Measurements from ENCODE around the gene ARL2BP. TPM values are rescaled to one million over a fixed set of nuclear protein-coding genes. Genes with fewer than 3 reads are reported as not detected.
A peak's percentile ranks its signal among the peaks of the same experiment; 100 is the strongest.
"Not testable (repeated sequence)": the region's sequence is repeated elsewhere in the genome, so short reads cannot be mapped to it uniquely, and the experiment has no call there.

The ARL2BP gene
- total RNA-seq, 1 experiment from 2014 or later, result 47.6 TPM

DNA sequence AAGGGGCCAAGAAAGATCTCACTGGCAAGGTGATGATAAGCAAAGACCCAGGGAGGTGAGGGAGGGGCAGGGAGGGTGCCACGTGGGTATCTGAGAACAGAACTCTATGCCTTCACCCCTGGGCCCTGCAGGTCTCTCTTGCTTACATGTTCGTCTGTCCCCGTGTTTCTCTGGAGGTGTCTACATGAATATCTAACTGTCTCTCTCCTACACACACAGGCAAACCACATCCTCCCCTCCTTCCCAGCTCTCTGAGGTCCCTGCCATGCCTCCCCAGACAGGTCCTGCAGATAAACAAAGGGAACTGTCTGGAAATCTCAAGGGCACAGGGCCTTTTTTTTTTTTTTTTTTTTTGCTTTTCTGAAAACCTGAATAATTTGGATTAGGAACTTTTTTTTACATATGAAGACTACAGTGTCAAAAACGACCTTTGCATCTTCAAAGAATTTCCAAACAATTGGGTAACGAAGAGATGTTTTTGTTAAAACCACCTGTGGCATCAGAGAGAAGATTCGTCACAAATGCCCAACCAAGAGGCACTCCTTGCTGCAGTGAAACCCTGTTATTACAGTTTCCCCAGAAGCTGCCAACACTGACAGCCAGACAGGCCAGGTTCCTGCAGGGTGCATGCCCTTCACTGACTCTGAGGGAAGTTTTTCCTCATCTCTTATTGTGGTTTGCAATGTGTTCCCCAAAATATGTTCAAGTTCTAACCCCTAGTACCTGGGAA lies 21.6 kb downstream of the ARL2BP start:
- no peak overlapping the region for H3K4me3 Mint-ChIP-seq (ENCODE audit: unreplicated experiment)
- no peaks in the 10 kb centered on the region for H3K9me3 ChIP-seq
- H3K27me3 Mint-ChIP-seq (ENCODE audit: insufficient read depth, unreplicated experiment), result no peaks in the 10 kb centered on the region
- BruUV-seq (replicated peaks), result no TSS peak
- H3K4me1 ChIP-seq, result peaks cover 18% of the 10 kb centered on the region
- H3K9me3 Mint-ChIP-seq (ENCODE audit: unreplicated experiment), result no peaks in the 10 kb centered on the region
- TF ChIP-seq, protein P1, sequence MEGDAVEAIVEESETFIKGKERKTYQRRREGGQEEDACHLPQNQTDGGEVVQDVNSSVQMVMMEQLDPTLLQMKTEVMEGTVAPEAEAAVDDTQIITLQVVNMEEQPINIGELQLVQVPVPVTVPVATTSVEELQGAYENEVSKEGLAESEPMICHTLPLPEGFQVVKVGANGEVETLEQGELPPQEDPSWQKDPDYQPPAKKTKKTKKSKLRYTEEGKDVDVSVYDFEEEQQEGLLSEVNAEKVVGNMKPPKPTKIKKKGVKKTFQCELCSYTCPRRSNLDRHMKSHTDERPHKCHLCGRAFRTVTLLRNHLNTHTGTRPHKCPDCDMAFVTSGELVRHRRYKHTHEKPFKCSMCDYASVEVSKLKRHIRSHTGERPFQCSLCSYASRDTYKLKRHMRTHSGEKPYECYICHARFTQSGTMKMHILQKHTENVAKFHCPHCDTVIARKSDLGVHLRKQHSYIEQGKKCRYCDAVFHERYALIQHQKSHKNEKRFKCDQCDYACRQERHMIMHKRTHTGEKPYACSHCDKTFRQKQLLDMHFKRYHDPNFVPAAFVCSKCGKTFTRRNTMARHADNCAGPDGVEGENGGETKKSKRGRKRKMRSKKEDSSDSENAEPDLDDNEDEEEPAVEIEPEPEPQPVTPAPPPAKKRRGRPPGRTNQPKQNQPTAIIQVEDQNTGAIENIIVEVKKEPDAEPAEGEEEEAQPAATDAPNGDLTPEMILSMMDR (IDR thresholded peaks at IDR 0.05; ENCODE audit: insufficient read depth in 1 of 2, low read depth in 1 of 2, low read length in 1 of 2, severe bottlenecking in 1 of 2, unreplicated experiment in 1 of 2), result no peak
- H3K27me3 ChIP-seq (replicated peaks; ENCODE audit: control insufficient read depth, insufficient read depth, low read length), result no peaks in the 10 kb centered on the region
- no peak for DNase-seq
- CTCF ChIA-PET, result no interaction called here
- H3K36me3 Mint-ChIP-seq (ENCODE audit: insufficient read depth, unreplicated experiment), result no peaks in the 10 kb centered on the region
- H3K4me3 ChIP-seq (ENCODE audit: low read depth, low read length), result no peak overlapping the region
- no peak overlapping the region for H3K27ac Mint-ChIP-seq (ENCODE audit: unreplicated experiment)
- H3K36me3 ChIP-seq (ENCODE audit: control insufficient read depth, insufficient read depth, low read length), result 0 out of 2 replicates have a peak, but pooled peaks cover 2% of the 10 kb centered on the region
- H3K4me1 Mint-ChIP-seq (ENCODE audit: low read depth, unreplicated experiment), result peaks cover 7% of the 10 kb centered on the region
- intact Hi-C loops (cut with micrococcal nuclease; ENCODE audit: unreplicated experiment), result no loop called here
- POLR2A ChIA-PET, result no interaction called here

DNA sequence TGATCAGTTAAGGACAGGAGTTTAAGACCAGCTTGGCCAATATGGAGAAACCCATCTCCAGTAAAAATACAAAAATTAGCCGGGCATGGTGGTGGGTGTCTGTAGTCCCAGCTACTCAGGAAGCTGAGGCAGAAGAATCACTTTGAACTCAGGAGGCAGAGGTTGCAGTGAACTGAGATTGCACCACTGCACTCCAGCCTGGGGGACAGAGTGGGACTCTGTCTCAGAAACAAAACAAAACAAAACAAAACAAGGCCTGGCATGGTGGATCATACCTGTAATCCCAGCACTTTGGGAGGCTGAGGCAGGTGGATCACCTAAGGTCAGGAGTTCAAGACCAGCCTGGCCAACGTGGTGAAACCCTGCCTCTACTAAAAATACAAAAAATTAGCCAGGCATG lies 22.3 kb downstream of the ARL2BP start:
- H3K9me3 Mint-ChIP-seq (ENCODE audit: unreplicated experiment); H3K27ac Mint-ChIP-seq (ENCODE audit: unreplicated experiment); BruUV-seq (replicated peaks); CTCF ChIA-PET; H3K27me3 ChIP-seq (replicated peaks; ENCODE audit: control insufficient read depth, insufficient read depth, low read length); H3K9me3 ChIP-seq; H3K36me3 Mint-ChIP-seq (ENCODE audit: insufficient read depth, unreplicated experiment); H3K27me3 Mint-ChIP-seq (ENCODE audit: insufficient read depth, unreplicated experiment); H3K4me3 ChIP-seq (ENCODE audit: low read depth, low read length); POLR2A ChIA-PET; intact Hi-C loops (cut with micrococcal nuclease; ENCODE audit: unreplicated experiment); H3K4me3 Mint-ChIP-seq (ENCODE audit: unreplicated experiment); H3K4me1 Mint-ChIP-seq (ENCODE audit: low read depth, unreplicated experiment); H3K36me3 ChIP-seq (ENCODE audit: control insufficient read depth, insufficient read depth, low read length); DNase-seq: not testable (repeated sequence)
- peaks cover 18% of the 10 kb centered on the region for H3K4me1 ChIP-seq

DNA sequence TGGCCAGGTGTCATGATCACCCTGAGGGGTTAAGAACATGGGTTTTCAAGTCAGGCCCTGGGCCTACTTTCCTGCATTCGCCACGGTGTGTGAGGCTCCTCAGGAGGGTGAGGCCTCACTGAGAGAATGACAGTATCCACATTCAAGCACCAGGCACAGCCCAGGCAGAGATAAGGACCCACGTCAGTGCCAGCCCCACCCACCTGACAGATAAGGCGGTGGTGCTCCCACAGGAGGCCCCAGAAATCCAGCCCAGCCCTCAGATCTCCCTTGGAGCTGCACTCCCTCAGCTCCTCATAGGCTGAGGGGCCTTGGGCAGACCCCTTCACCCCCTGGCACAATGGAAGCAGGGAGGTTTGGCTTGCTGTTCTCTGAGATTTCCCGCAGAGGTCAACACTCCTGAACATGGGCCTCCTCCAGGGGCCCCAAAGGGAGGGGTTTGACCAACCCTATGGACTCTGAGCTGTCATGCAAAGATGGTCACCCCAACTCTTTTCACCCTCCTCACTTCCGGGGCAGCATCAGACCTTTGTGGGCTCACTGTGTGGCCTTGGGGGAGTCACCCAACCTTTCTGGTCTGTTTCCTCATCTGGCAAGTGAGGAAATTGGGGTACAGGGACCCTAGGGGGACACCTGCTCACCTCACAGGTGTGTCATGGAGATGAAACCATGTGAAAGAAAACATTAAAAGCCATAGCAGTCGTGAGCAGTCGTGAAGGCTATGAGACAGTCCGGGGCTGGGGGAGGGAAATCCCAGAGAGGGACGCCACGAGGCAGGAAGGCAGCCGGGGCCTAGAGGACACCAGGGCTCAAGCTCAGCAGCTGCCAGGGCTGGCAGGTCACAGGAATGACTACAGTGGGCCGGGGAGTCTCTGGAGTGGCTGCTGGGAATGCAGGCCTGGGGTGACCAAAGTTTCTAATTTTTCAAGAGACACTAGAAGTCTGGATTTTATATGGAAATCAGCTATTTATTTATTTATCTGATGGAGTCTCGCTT lies 24.0 kb downstream of the ARL2BP start:
- TF ChIP-seq, protein P1 (IDR thresholded peaks at IDR 0.05; ENCODE audit: insufficient read depth in 1 of 2, low read depth in 1 of 2, low read length in 1 of 2, severe bottlenecking in 1 of 2, unreplicated experiment in 1 of 2), result no peak
- H3K4me3 Mint-ChIP-seq (ENCODE audit: unreplicated experiment), result no peak overlapping the region
- ChIA-PET CTCF (interaction anchor here (0.5 to 0.9 kb wide), 2 partner anchors 15 to 83 kb away, joined by 3 read pairs; partner anchors contain the start of genes PSME3IP1 and RSPRY1), POLR2A (interaction anchor here (1.2 kb wide), 1 partner anchor 11 kb away, joined by 6 read pairs; no protein-coding TSS in a partner anchor)
- intact Hi-C loops (cut with micrococcal nuclease; ENCODE audit: unreplicated experiment), result loop anchor here (2.0 kb wide), 1 partner anchor 14 kb away; no protein-coding TSS in a partner anchor
- H3K4me1 ChIP-seq, result peaks cover 24% of the 10 kb centered on the region
- no peaks in the 10 kb centered on the region for H3K9me3 ChIP-seq
- peaks cover 6% of the 10 kb centered on the region for H3K36me3 Mint-ChIP-seq (ENCODE audit: insufficient read depth, unreplicated experiment)
- peaks cover 7% of the 10 kb centered on the region for H3K4me1 Mint-ChIP-seq (ENCODE audit: low read depth, unreplicated experiment)
- no peaks in the 10 kb centered on the region for H3K36me3 ChIP-seq (ENCODE audit: control insufficient read depth, insufficient read depth, low read length)
- no peaks in the 10 kb centered on the region for H3K9me3 Mint-ChIP-seq (ENCODE audit: unreplicated experiment)
- no peak overlapping the region for H3K4me3 ChIP-seq (ENCODE audit: low read depth, low read length)
- H3K27me3 Mint-ChIP-seq (ENCODE audit: insufficient read depth, unreplicated experiment), result no peaks in the 10 kb centered on the region
- no peaks in the 10 kb centered on the region for H3K27me3 ChIP-seq (replicated peaks; ENCODE audit: control insufficient read depth, insufficient read depth, low read length)
- H3K27ac Mint-ChIP-seq (ENCODE audit: unreplicated experiment), result peak overlapping the region; percentile 21
- TSS peak; percentile 92 for BruUV-seq (replicated peaks)
- peak; percentile 79 to 90 for DNase-seq
